ENCODE results near the gene AFF3.
"Not testable (repeated sequence)": the region's sequence is repeated elsewhere in the genome, so short reads cannot be mapped to it uniquely, and the experiment has no call there.

The AFF3 gene

GRCh38 chr2:99688699-99689098, 453.7 kb downstream of the AFF3 start:
- DNase-seq (ENCODE audit: low read depth in 1 of 2, low spot score in 1 of 2) = no peak

GRCh38 chr2:99682275-99683060, 459.9 kb downstream of the AFF3 start:
- DNase-seq (ENCODE audit: low read depth in 1 of 2, low spot score in 1 of 2) = no peak

GRCh38 chr2:99680946-99681345, 461.4 kb downstream of the AFF3 start:
- no peak for DNase-seq (ENCODE audit: low read depth in 1 of 2, low spot score in 1 of 2)

GRCh38 chr2:99679518-99679917, 462.9 kb downstream of the AFF3 start:
- no peak for DNase-seq (ENCODE audit: low read depth in 1 of 2, low spot score in 1 of 2)

- no peak for DNase-seq (ENCODE audit: low read depth in 1 of 2, low spot score in 1 of 2)
Measured at GRCh38 chr2:99678625-99679024, 463.8 kb downstream of the AFF3 start.

GRCh38 chr2:99677814-99678213, 464.6 kb downstream of the AFF3 start:
- no peak for DNase-seq (ENCODE audit: low read depth in 1 of 2, low spot score in 1 of 2)

GRCh38 chr2:99675130-99675661, 467.2 kb downstream of the AFF3 start:
- no peak for DNase-seq (ENCODE audit: low read depth in 1 of 2, low spot score in 1 of 2)

- DNase-seq (ENCODE audit: low read depth in 1 of 2, low spot score in 1 of 2) = no peak
Measured at GRCh38 chr2:99674090-99674489, 468.3 kb downstream of the AFF3 start.

- no peak for DNase-seq (ENCODE audit: low read depth in 1 of 2, low spot score in 1 of 2)
Measured at GRCh38 chr2:99672766-99673350, 469.5 kb downstream of the AFF3 start.

GRCh38 chr2:99670768-99671734, 471.3 kb downstream of the AFF3 start:
- no peak for DNase-seq (ENCODE audit: low read depth in 1 of 2, low spot score in 1 of 2)

- no peak for DNase-seq (ENCODE audit: low read depth in 1 of 2, low spot score in 1 of 2)
Measured at GRCh38 chr2:99666256-99666655, 476.1 kb downstream of the AFF3 start.

GRCh38 chr2:99663641-99664040, 478.7 kb downstream of the AFF3 start:
- no peak for DNase-seq (ENCODE audit: low read depth in 1 of 2, low spot score in 1 of 2)

GRCh38 chr2:99662761-99663341, 479.5 kb downstream of the AFF3 start:
- DNase-seq (ENCODE audit: low read depth in 1 of 2, low spot score in 1 of 2) = no peak

- DNase-seq (ENCODE audit: low read depth in 1 of 2, low spot score in 1 of 2) = not testable (repeated sequence)
Measured at GRCh38 chr2:99661761-99662160, 480.6 kb downstream of the AFF3 start.

- DNase-seq (ENCODE audit: low read depth in 1 of 2, low spot score in 1 of 2) = no peak
Measured at GRCh38 chr2:99660616-99661406, 481.6 kb downstream of the AFF3 start.

GRCh38 chr2:99659874-99660273, 482.5 kb downstream of the AFF3 start:
- DNase-seq (ENCODE audit: low read depth in 1 of 2, low spot score in 1 of 2) = no peak

GRCh38 chr2:99657691-99658258, 484.6 kb downstream of the AFF3 start:
- DNase-seq (ENCODE audit: low read depth in 1 of 2, low spot score in 1 of 2) = no peak

- DNase-seq (ENCODE audit: low read depth in 1 of 2, low spot score in 1 of 2) = no peak
Measured at GRCh38 chr2:99656994-99657393, 485.4 kb downstream of the AFF3 start.

GRCh38 chr2:99653433-99653832, 489.0 kb downstream of the AFF3 start:
- DNase-seq (ENCODE audit: low read depth in 1 of 2, low spot score in 1 of 2) = no peak

- DNase-seq (ENCODE audit: low read depth in 1 of 2, low spot score in 1 of 2) = no peak
Measured at GRCh38 chr2:99652862-99653261, 489.5 kb downstream of the AFF3 start.

All from activated CD4-positive, alpha-beta T cell treated with anti-CD3 and anti-CD28 coated beads, Interleukin-2, amount 50 U/mL, for 24 hours (primary cell).